Mesenchymal stem cell (in vitro differentiated cells and primary cell): Measurements from ENCODE around the gene ZFYVE1.

ENCODE experiments used
- DNase-seq: peaks from one replicate; pipeline ENCODE4 v3.0.0-alpha.2; 2013
- H2AFZ ChIP-seq: one replicate; pipeline ENCODE4 v1.6.1; 2013; ENCODE audit warnings: low read depth, mild to moderate bottlenecking, control low read depth, inconsistent platforms, low read length, moderate library complexity
- H2AK5ac ChIP-seq: 2 replicates; pipeline ENCODE4 v1.6.1; 2013; ENCODE audit warnings: low read length, moderate library complexity, mild to moderate bottlenecking, inconsistent platforms; ENCODE audit not compliant: severe bottlenecking
- H2BK120ac ChIP-seq: one replicate; pipeline ENCODE4 v1.6.1; 2013; ENCODE audit warnings: low read depth, mild to moderate bottlenecking, inconsistent platforms, low read length, moderate library complexity
- H2BK12ac ChIP-seq, 2 experiments: one replicate each; pipeline ENCODE4 v1.6.1; 2013; ENCODE audit warnings: inconsistent platforms in 2 of 2, low read length in 2 of 2, mild to moderate bottlenecking in 2 of 2, moderate library complexity in 2 of 2, control low read depth in 1 of 2
- H2BK15ac ChIP-seq: one replicate; pipeline ENCODE4 v1.6.1; 2013; ENCODE audit warnings: mild to moderate bottlenecking, low read depth, inconsistent platforms; ENCODE audit not compliant: poor library complexity, severe bottlenecking
- H2BK5ac ChIP-seq: 2 replicates; pipeline ENCODE4 v1.6.1; 2013; ENCODE audit warnings: low read depth, mild to moderate bottlenecking, low read length, control low read depth, inconsistent platforms; ENCODE audit not compliant: poor library complexity, severe bottlenecking
- H3K14ac ChIP-seq, 2 experiments: one replicate each; pipeline ENCODE4 v1.6.1; 2013; ENCODE audit warnings: inconsistent platforms in 2 of 2, low read length in 2 of 2, control low read depth in 1 of 2, mild to moderate bottlenecking in 1 of 2, moderate library complexity in 1 of 2
- H3K18ac ChIP-seq, 2 experiments: one replicate each; pipeline ENCODE4 v1.6.1; 2013; ENCODE audit warnings: inconsistent platforms in 2 of 2, low read length in 2 of 2, control low read depth in 1 of 2, low read depth in 1 of 2, mild to moderate bottlenecking in 1 of 2
- H3K23ac ChIP-seq, 2 experiments: one replicate each; pipeline ENCODE4 v1.6.1; 2013; ENCODE audit warnings: inconsistent platforms in 2 of 2, low read length in 2 of 2, mild to moderate bottlenecking in 2 of 2, moderate library complexity in 2 of 2, control low read depth in 1 of 2
- H3K27ac ChIP-seq: 2 replicates; pipeline ENCODE4 v1.5.1; 2013; ENCODE audit warnings: mild to moderate bottlenecking, moderate library complexity, low read length, control low read depth, inconsistent platforms; ENCODE audit not compliant: poor library complexity, severe bottlenecking
- H3K27me3 ChIP-seq, 2 experiments: 2 replicates each; pipeline versions ENCODE4 v1.6.1 to v1.7.0; 2013; ENCODE audit warnings: low read length in 2 of 2, mild to moderate bottlenecking in 2 of 2, moderate library complexity in 2 of 2, control low read depth in 1 of 2, inconsistent platforms in 1 of 2; ENCODE audit not compliant: control insufficient read depth in 1 of 2, insufficient read depth in 1 of 2
- H3K36me3 ChIP-seq, 2 experiments: 2 replicates each; pipeline versions ENCODE4 v1.6.1 to v1.7.0; 2013; ENCODE audit warnings: low read length in 2 of 2, control low read depth in 1 of 2, inconsistent platforms in 1 of 2, low read depth in 1 of 2, mild to moderate bottlenecking in 1 of 2; ENCODE audit not compliant: insufficient read depth in 2 of 2, control insufficient read depth in 1 of 2
- H3K4ac ChIP-seq, 2 experiments: one replicate each; pipeline ENCODE4 v1.6.1; 2013; ENCODE audit warnings: inconsistent platforms in 2 of 2, low read length in 2 of 2, mild to moderate bottlenecking in 2 of 2, moderate library complexity in 2 of 2, control low read depth in 1 of 2, low read depth in 1 of 2
- H3K4me1 ChIP-seq: 2 replicates; pipeline ENCODE4 v1.6.1; 2013; ENCODE audit warnings: low read depth, low read length, control low read depth; ENCODE audit not compliant: control insufficient read depth, insufficient read depth
- H3K4me2 ChIP-seq: 2 replicates; pipeline ENCODE4 v1.6.1; 2013; ENCODE audit warnings: low read length, mild to moderate bottlenecking, inconsistent platforms; ENCODE audit not compliant: poor library complexity, severe bottlenecking
- H3K4me3 ChIP-seq, 2 experiments: 2 replicates each; pipeline versions ENCODE4 v1.5.1 to v1.7.0; 2013; ENCODE audit warnings: low read length in 2 of 2, mild to moderate bottlenecking in 2 of 2, control low read depth in 1 of 2, low read depth in 1 of 2; ENCODE audit not compliant: insufficient read depth in 1 of 2
- H3K79me1 ChIP-seq: replicated peaks from 2 replicates; pipeline ENCODE4 v1.6.1; 2013; ENCODE audit warnings: mild to moderate bottlenecking, control low read depth, low read length, inconsistent platforms; ENCODE audit not compliant: poor library complexity, severe bottlenecking
- H3K9ac ChIP-seq: 2 replicates; pipeline ENCODE4 v1.7.0; 2013; ENCODE audit warnings: mild to moderate bottlenecking, low read length, moderate library complexity
- H3K9me3 ChIP-seq: 2 replicates; pipeline ENCODE4 v1.7.0; 2013; ENCODE audit warnings: mild to moderate bottlenecking, low read length; ENCODE audit not compliant: control insufficient read depth
- H4K8ac ChIP-seq: one replicate; pipeline ENCODE4 v1.6.1; 2013; ENCODE audit warnings: inconsistent platforms, mild to moderate bottlenecking, low read length, moderate library complexity
- H4K91ac ChIP-seq: one replicate; pipeline ENCODE4 v1.6.1; 2013; ENCODE audit warnings: mild to moderate bottlenecking, low read length, inconsistent platforms
- WGBS: methylation state at CpG from one replicate; pipeline ENCODE4 v1.1.7; 2013; ENCODE audit warnings: mixed read lengths; 5-methylcytosine and 5-hydroxymethylcytosine counted together

Gene ZFYVE1

GRCh38 chr14:72986857-72987256 is 40.0 kb downstream of the ZFYVE1 start:
- no peak overlapping the region for H4K91ac ChIP-seq

DNA sequence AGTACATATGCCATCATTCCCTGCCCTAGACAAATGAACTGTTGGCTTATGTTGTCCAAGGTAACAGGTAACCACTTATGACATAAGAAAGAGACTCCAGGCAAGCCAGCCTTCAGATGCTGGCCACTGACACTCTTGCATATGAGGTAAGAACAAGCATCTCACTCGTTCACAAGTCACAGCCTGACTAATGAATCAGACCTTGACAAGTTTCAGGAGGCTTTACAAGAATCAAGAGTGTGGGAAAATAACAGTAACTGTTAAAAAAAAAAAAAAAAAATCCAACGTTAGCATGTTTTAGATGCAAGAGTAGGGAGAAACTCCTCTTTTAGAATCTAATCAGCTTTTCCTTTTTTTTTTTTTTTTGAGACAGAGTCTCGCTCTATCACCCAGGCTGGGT is 40.7 kb downstream of the ZFYVE1 start:
- Histone ChIP-seq H4K8ac (no peak overlapping the region), H3K27ac (no peak overlapping the region), H2BK5ac (no peak overlapping the region), H3K9ac (no peak overlapping the region), H3K23ac (no peak overlapping the region), H3K4me1 (no peaks in the 10 kb centered on the region), H3K18ac (no peak overlapping the region), H3K4me3 (no peak overlapping the region), H2BK120ac (no peak overlapping the region), H3K4ac (no peak overlapping the region), H3K14ac (no peak overlapping the region), H2AFZ (no peak overlapping the region), H2BK15ac (no peak overlapping the region), H3K9me3 (no peaks in the 10 kb centered on the region), H2AK5ac (no peak overlapping the region), H4K91ac (no peak overlapping the region), H3K4me2 (no peak overlapping the region), H2BK12ac (no peak overlapping the region), H3K27me3 (no peaks in the 10 kb centered on the region), H3K79me1 (peaks cover 35% of the 10 kb centered on the region), H3K36me3 (peaks cover 35 to 65% of the 10 kb centered on the region in 2 experiments)
- no peak for DNase-seq
- WGBS: 79% methylated on average over 2 of the region's 3 CpGs

More at GRCh38 chr14:72986857-72987256, 40.0 kb downstream of the ZFYVE1 start:
- H3K79me1 ChIP-seq: peaks cover 30% of the 10 kb centered on the region
- no peak overlapping the region for H3K18ac ChIP-seq
- no peak overlapping the region for H3K4ac ChIP-seq
- DNase-seq: no peak
- peaks cover 32 to 64% of the 10 kb centered on the region in 2 experiments for H3K36me3 ChIP-seq
- H2BK15ac ChIP-seq: no peak overlapping the region
- H3K9me3 ChIP-seq: no peaks in the 10 kb centered on the region
- no peak overlapping the region for H4K8ac ChIP-seq
- no peak overlapping the region for H2BK12ac ChIP-seq
- no peak overlapping the region for H3K27ac ChIP-seq
- no peaks in the 10 kb centered on the region for H3K4me1 ChIP-seq
- H3K4me2 ChIP-seq: no peak overlapping the region
- 100% methylated on average over 2 of the region's 2 CpGs for WGBS
- no peak overlapping the region for H2BK120ac ChIP-seq
- no peaks in the 10 kb centered on the region for H3K27me3 ChIP-seq
- no peak overlapping the region for H3K23ac ChIP-seq
- H3K14ac ChIP-seq: no peak overlapping the region
- no peak overlapping the region for H2AFZ ChIP-seq
- H3K4me3 ChIP-seq: no peak overlapping the region
- H2AK5ac ChIP-seq: no peak overlapping the region
- H3K9ac ChIP-seq: no peak overlapping the region
- no peak overlapping the region for H2BK5ac ChIP-seq

DNA sequence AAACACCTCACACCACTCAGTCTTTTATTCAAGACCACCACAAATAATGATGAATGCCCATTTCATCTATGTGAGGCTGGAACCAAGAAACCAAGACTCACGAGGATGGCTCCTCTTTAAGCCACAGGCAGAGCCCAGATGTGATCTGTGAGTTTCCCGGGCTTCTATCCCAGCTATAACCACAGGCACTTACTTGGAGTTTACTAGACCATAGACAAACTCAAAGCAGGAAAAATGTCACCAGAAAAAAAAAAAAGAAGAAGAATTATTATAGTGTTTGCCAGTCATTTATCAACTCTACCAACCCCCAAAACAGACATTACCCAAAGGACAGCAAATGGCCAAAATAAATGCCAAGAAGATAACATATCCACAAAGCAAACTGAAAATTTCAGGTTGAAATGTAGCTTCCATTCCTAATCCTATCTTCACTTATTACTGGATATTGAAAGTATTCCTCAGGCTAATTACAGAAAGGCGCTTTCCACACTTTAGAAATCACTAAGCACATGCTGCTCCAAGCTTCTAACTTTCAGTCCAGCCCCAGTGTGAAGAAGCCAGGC is 44.7 kb downstream of the ZFYVE1 start:
- H2AFZ ChIP-seq: no peak overlapping the region
- no peak overlapping the region for H3K4me2 ChIP-seq
- no peak for DNase-seq
- no peaks in the 10 kb centered on the region for H3K4me1 ChIP-seq
- no peak overlapping the region for H4K8ac ChIP-seq
- no peak overlapping the region for H3K18ac ChIP-seq
- 79% methylated on average over 2 of the region's 3 CpGs for WGBS
- no peak overlapping the region for H2BK120ac ChIP-seq
- H3K9ac ChIP-seq: no peak overlapping the region
- H4K91ac ChIP-seq: no peak overlapping the region
- no peaks in the 10 kb centered on the region for H3K9me3 ChIP-seq
- H2BK5ac ChIP-seq: no peak overlapping the region
- H3K14ac ChIP-seq: no peak overlapping the region
- H2AK5ac ChIP-seq: no peak overlapping the region
- no peak overlapping the region for H2BK12ac ChIP-seq
- H3K27me3 ChIP-seq: no peaks in the 10 kb centered on the region
- no peak overlapping the region for H3K27ac ChIP-seq
- no peak overlapping the region for H3K4me3 ChIP-seq
- H3K79me1 ChIP-seq: peaks cover 39% of the 10 kb centered on the region
- H3K23ac ChIP-seq: no peak overlapping the region
- H3K4ac ChIP-seq: no peak overlapping the region
- H2BK15ac ChIP-seq: no peak overlapping the region
- peaks cover 48 to 71% of the 10 kb centered on the region in 2 experiments for H3K36me3 ChIP-seq

DNA sequence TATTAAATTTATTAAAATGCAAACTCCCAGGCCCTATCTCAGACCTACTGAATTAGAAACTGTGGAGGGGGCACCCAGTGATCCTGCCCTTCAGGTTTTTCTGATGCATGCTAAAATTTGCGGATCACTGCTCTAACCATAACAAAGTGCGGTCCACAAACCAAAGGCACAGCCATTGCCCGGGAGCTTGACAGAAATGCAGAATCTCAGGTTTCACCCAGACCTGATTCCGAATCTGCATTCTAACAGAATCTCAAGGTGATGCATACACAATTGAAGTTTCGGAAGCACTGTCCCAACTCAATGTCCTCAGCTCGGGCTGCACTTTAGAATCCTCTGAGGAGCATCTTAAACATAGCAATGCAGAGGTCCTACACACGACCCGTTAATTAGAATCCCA is 46.0 kb downstream of the ZFYVE1 start:
- Histone ChIP-seq H3K27me3 (no peaks in the 10 kb centered on the region), H2AFZ (no peak overlapping the region), H2BK120ac (no peak overlapping the region), H3K79me1 (peaks cover 36% of the 10 kb centered on the region), H4K91ac (no peak overlapping the region), H4K8ac (no peak overlapping the region), H3K4me2 (no peak overlapping the region), H3K27ac (no peak overlapping the region), H2AK5ac (no peak overlapping the region), H3K18ac (no peak overlapping the region), H2BK15ac (no peak overlapping the region), H3K14ac (no peak overlapping the region), H3K4me3 (no peak overlapping the region), H3K4me1 (no peaks in the 10 kb centered on the region), H2BK5ac (no peak overlapping the region), H2BK12ac (no peak overlapping the region), H3K23ac (no peak overlapping the region), H3K4ac (no peak overlapping the region), H3K9me3 (no peaks in the 10 kb centered on the region), H3K9ac (no peak overlapping the region), H3K36me3 (peaks cover 45 to 74% of the 10 kb centered on the region in 2 experiments)
- 91% methylated on average over 8 of the region's 8 CpGs for WGBS
- DNase-seq: no peak
